Activated naive CD4-positive, alpha-beta T cell treated with anti-CD3 and anti-CD28 coated beads, Interleukin-2, amount 10 ng/mL, durations not matched to agents 7 days and 5 days (primary cell): Measurements from ENCODE around the gene FRMD4B.

Source experiments
- CTCF ChIA-PET: fragments of 350-600 bp; sonication (Branson Sonifier 250); formaldehyde crosslinking; loops from one replicate; lab custom pipeline; 2021; ENCODE audit warnings: antibody characterized with exemption; lab: Charles Lee
- DNase-seq: peaks from one replicate; pipeline ENCODE4 v3.0.0-alpha.2; 2020
- H3K27ac Mint-ChIP-seq: one replicate; pipeline ENCODE4 v1.8.0; 2021; ENCODE audit warnings: mild to moderate bottlenecking, moderate library complexity, mixed read lengths
- H3K27me3 Mint-ChIP-seq: one replicate; pipeline ENCODE4 v1.8.0; 2021; ENCODE audit warnings: mild to moderate bottlenecking, mixed read lengths
- H3K36me3 Mint-ChIP-seq: one replicate; pipeline ENCODE4 v1.8.0; 2021; ENCODE audit warnings: mixed read lengths
- H3K4me1 Mint-ChIP-seq: one replicate; pipeline ENCODE4 v1.8.0; 2021; ENCODE audit warnings: mixed read lengths
- H3K4me3 Mint-ChIP-seq: one replicate; pipeline ENCODE4 v1.8.0; 2021; ENCODE audit warnings: mild to moderate bottlenecking, moderate library complexity, mixed read lengths
- H3K9me3 Mint-ChIP-seq: one replicate; pipeline ENCODE4 v1.8.0; 2021; ENCODE audit warnings: mixed read lengths

FRMD4B gene

DNA sequence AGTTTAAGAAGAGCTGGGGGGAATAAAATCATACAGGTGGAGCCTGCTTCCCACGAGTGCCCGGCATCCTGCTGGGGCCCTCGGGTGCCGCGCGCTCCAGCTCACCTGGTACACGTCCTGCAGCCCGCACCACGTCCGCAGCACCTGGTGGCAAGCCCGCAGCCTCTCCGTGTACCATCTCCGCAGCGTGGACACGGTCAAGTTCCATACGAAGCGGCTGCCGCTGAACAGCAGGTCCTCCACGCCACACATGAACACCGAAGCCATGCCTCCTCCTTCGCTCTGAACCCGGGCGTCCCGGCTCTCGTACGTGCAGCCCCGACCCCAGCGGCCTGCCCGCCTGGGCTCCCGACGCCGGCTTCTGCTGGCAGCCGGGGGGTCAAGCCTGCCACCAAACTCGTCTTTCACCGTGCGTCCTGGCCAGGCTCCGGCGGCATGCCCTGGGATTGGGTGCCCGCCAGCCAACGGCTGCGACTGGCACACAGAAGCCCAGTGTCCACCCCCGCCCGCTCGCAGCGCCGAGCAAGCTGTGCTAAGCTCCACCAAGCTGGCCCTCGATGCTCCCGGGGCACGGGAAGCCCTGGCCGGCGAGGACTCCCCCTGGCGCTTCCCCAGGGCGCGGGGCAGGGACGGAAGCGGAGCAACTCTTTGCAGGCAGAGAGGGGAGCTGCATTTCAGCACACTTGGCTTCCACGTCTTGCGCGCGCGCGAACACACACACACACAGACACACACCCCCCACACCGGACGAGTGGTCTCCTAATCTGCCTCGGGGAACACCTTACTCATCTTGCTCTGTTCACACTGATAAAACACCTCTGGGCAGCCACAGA lies at the start of gene FRMD4B:
Gene FRMD4B (minus strand): TSS at position 366 of the 833 bp plus-strand sequence. CDS start 99 bp downstream, at position 267.
- Mint-ChIP-seq H3K4me1 (peaks cover 15% of the 10 kb centered on the region), H3K4me3 (peak within 1 kb of the TSS; percentile 21), H3K36me3 (no peaks in the 10 kb centered on the region), H3K27ac (no peak within 1 kb of the TSS), H3K27me3 (peaks cover 82% of the 10 kb centered on the region), H3K9me3 (no peaks in the 10 kb centered on the region)
- CTCF ChIA-PET, result interaction anchor here (0.7 to 3.1 kb wide), 11 partner anchors 8 to 265 kb away, joined by 3 to 19 read pairs (median 5); no protein-coding TSS in a partner anchor
- peak; percentile 49 for DNase-seq

DNA sequence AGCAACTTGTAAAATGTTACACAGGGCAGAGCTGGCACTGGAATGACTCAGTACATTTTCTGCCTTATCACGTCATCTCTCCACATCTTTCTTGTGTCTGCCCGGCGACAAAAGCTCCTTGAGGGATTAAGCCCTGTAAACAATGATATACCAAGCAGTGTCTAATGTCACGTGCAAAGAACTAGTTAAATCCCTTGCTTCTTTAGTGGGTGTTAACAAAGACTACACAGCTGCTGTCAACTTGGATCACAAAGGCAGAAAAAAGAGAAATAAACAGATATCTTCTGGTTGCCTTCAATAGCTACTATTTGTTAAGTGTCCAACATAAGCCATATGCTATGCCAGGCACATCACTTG lies 48.1 kb upstream of the FRMD4B start:
- peaks cover 4% of the 10 kb centered on the region for H3K27me3 Mint-ChIP-seq
- no peak overlapping the region for H3K27ac Mint-ChIP-seq
- DNase-seq, result no peak
- no peaks in the 10 kb centered on the region for H3K36me3 Mint-ChIP-seq
- H3K4me3 Mint-ChIP-seq, result no peak overlapping the region
- no peaks in the 10 kb centered on the region for H3K4me1 Mint-ChIP-seq
- no peaks in the 10 kb centered on the region for H3K9me3 Mint-ChIP-seq
- CTCF ChIA-PET, result interaction anchor here (0.9 to 1.5 kb wide), 4 partner anchors 21 to 273 kb away, joined by 3 to 5 read pairs (median 4); no protein-coding TSS in a partner anchor

DNA sequence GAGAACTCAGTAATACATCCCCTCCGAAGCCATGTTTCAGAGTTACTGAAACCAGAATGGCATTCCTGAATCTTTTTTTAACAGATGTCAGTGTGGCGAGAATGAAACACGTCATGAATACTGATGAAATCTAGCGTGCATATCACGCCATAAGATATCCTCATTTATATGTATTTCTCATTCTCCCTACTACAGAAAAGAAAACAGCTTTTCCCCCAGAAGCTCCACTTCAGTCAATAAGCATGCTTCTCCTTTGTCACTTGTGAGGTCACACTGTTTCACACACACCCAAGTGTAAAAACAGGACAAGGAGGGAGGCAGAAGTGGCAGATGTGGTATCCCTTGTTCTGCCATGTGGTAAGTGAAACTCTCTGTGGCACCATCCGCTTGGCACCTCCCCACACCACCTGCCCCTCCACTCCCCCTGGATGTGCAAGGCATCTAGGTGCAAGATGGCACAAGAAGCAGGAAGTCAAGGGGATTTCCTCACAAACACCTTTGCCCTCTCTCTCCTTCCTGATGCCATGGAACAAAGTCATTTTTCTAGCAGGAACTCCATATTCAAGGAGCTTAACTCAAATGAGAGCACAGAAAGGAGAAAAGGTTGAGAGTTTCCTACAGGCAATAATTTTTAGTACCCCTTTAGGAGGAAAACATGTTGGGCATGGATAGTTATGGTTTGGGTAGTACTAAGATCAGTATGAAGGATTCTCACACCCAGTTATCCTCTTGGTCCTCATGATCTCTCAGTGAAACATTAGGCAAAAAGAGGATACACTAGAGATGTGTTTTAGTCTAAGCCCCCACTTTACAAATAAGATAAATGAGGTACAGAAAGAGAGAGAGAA lies 47.5 kb upstream of the FRMD4B start:
- H3K27me3 Mint-ChIP-seq, result peaks cover 4% of the 10 kb centered on the region
- DNase-seq, result no peak
- no peaks in the 10 kb centered on the region for H3K4me1 Mint-ChIP-seq
- no peak overlapping the region for H3K27ac Mint-ChIP-seq
- no peak overlapping the region for H3K4me3 Mint-ChIP-seq
- H3K9me3 Mint-ChIP-seq, result no peaks in the 10 kb centered on the region
- no peaks in the 10 kb centered on the region for H3K36me3 Mint-ChIP-seq
- CTCF ChIA-PET, result interaction anchor here (0.9 to 1.5 kb wide), 4 partner anchors 21 to 272 kb away, joined by 3 to 5 read pairs (median 4); no protein-coding TSS in a partner anchor

DNA sequence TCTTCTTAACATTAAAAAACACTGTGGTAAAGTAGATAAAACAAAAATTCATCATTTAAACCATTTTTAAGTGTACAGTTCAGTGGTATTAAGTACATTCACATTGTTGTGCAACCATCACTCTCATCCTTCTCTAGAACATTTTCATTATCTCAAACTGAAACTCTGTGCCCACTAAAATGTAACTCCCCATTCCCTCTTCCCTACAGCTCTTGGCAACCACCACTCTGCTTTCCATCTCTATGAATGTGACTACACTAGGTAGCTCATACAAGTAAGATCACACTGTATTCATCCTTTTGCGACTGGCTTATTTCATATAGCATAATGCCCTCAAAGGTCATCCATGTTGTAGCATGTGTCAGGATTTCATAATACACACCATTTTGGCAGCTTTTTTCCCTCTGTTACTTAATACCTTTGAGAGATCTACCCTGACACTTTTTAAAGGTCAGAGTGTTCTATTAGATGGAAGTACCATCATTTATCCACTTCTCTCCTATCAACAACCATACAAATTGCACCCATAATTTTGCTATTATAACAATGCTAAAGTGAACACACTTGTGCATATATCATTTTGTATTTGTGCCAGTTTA lies 42.9 kb upstream of the FRMD4B start:
- CTCF ChIA-PET, result interaction anchor here (0.6 to 7.8 kb wide), 4 partner anchors 17 to 303 kb away, joined by 3 to 58 read pairs (median 29); no protein-coding TSS in a partner anchor
- no peaks in the 10 kb centered on the region for H3K9me3 Mint-ChIP-seq
- DNase-seq, result no peak
- peaks cover 8% of the 10 kb centered on the region for H3K27me3 Mint-ChIP-seq
- H3K27ac Mint-ChIP-seq, result no peak overlapping the region
- peaks cover 2% of the 10 kb centered on the region for H3K4me1 Mint-ChIP-seq
- H3K36me3 Mint-ChIP-seq, result no peaks in the 10 kb centered on the region
- no peak overlapping the region for H3K4me3 Mint-ChIP-seq

DNA sequence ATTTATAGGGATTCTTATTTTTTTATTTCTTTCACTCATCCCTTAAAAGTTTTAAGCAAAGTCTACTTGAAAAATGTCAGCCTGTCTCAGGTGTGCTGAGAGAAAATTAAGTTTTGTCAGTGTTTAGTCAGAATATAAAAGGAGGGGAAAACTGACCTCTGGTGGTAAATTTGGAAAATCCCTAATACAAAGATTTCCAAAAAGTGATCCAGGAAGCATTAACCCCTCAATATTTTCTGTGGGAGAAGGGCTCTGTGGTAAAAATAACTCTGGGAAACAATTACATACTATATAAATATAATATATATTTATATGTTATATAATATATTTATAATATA lies 41.0 kb upstream of the FRMD4B start:
- Mint-ChIP-seq H3K27ac (no peak overlapping the region), H3K4me1 (peaks cover 2% of the 10 kb centered on the region), H3K4me3 (no peak overlapping the region), H3K9me3 (no peaks in the 10 kb centered on the region), H3K36me3 (no peaks in the 10 kb centered on the region), H3K27me3 (peaks cover 4% of the 10 kb centered on the region)
- CTCF ChIA-PET, result interaction anchor here (0.7 to 7.8 kb wide), 5 partner anchors 17 to 305 kb away, joined by 3 to 58 read pairs (median 30); partner anchors contain the start of gene LMOD3
- no peak for DNase-seq

DNA sequence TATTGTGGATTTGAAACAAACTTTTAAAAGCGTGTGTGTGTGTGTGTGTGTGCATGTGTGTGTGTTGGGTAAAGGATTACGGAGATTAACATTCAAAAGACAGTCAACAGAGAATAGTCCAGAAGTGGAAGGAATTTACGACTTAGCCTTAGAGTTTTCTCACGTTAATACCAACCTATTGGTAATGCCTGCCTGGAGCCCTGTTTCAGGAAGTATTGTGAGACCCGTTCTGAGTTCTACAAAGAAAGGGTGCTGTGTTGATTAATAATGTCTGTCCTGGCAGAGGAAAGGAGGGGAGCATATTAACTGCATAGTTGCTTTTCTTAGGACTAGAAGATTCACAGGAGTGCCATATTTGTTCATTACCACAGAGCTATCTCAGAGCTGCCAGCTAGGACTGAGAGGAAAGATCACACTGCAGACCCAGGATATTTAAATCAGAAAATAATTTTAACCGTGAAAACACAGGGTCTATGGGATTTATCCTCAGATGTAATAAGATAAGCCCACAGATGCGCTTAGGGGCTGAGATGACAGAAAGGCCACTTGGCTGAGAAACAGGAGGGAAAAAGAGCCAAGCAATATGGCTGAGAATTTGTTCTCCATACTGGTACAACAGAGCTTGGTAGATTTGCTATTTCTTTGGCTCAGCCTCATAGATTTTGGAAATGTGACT lies 40.5 kb upstream of the FRMD4B start:
- no peak for DNase-seq
- CTCF ChIA-PET, result interaction anchor here (0.7 to 7.8 kb wide), 12 partner anchors 9 to 305 kb away, joined by 3 to 58 read pairs (median 6); partner anchors contain the start of gene LMOD3
- peaks cover 4% of the 10 kb centered on the region for H3K27me3 Mint-ChIP-seq
- H3K36me3 Mint-ChIP-seq, result no peaks in the 10 kb centered on the region
- no peaks in the 10 kb centered on the region for H3K9me3 Mint-ChIP-seq
- H3K4me1 Mint-ChIP-seq, result peaks cover 2% of the 10 kb centered on the region
- H3K27ac Mint-ChIP-seq, result no peak overlapping the region
- H3K4me3 Mint-ChIP-seq, result no peak overlapping the region

DNA sequence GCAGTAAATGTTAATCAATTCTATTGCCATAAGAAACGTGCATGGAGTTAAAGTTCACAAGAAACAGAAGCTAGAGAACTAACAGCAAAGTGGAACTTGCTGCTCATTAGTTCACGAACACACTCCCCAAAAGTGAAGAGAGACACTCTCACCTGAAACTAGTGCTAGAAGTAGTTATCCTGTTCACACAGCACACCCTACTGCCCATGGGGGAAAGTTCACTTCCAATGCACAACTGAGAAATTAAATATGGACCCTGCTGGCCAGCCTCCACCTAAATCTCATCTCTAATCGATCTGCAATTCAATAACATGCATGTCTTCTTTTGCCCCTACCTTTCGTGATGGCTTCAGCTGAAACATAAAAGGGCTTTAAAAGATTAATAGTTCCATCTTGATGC lies 39.4 kb upstream of the FRMD4B start:
- Mint-ChIP-seq H3K27me3 (peaks cover 4% of the 10 kb centered on the region), H3K9me3 (no peaks in the 10 kb centered on the region), H3K36me3 (no peaks in the 10 kb centered on the region), H3K27ac (no peak overlapping the region), H3K4me1 (peaks cover 2% of the 10 kb centered on the region), H3K4me3 (no peak overlapping the region)
- CTCF ChIA-PET, result interaction anchor here (0.8 to 7.8 kb wide), 15 partner anchors 10 to 304 kb away, joined by 3 to 58 read pairs (median 6); no protein-coding TSS in a partner anchor
- DNase-seq, result peak; percentile 41

DNA sequence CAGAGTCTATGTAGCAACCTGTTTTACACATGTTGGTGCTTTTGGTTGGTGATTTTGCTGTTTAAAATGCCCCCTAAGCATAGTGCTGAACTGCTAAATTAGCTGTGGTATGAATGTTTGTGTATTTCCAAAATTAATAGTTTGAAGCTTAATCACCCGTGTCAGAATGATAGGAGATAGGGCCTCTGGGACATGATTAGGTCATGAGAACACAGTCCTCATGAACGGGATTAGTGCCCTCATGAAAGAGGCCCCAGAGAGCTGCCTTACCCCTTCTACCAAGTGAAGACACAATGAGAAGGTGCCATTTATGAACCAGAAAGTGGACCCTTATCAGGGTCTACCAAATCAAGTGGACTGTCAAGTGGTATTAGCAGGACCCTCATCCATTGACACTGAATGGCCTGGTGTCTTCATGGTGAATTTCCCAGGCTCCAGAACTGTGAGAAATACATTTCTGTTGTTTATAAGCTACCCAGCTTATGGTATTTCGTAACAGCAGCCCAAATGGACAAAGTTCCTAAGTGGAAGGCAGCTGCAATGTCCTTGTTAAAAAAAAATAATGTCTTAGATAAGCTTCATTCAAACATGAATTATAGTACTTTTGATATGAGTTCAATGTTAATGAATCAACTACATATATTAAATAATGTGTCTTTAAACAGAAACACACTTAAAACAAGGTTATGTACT lies 37.7 kb upstream of the FRMD4B start:
- no peak overlapping the region for H3K4me3 Mint-ChIP-seq
- H3K27me3 Mint-ChIP-seq, result peaks cover 4% of the 10 kb centered on the region
- H3K9me3 Mint-ChIP-seq, result no peaks in the 10 kb centered on the region
- CTCF ChIA-PET, result interaction anchor here (0.6 to 7.8 kb wide), 8 partner anchors 14 to 305 kb away, joined by 3 to 58 read pairs (median 9); no protein-coding TSS in a partner anchor
- no peaks in the 10 kb centered on the region for H3K36me3 Mint-ChIP-seq
- H3K4me1 Mint-ChIP-seq, result peaks cover 2% of the 10 kb centered on the region
- H3K27ac Mint-ChIP-seq, result no peak overlapping the region
- no peak for DNase-seq

DNA sequence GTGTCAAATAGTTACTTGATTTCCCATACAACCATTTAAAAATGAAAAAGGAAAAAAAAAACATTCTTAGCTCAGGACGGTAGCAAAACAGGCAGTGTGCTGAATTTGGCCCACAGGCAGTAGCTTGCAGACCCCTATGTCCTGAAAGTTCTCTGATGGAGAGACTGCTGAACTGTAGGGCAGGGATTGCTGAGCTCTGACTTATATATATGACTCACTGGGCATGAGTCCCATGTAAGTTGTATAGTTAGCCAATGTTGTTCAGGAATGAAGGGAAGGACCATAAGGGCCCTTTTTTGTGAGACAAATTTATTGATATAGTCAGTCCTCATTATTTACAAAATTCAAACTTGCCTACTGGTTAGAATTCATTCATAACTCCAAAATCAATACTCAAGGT lies 36.9 kb upstream of the FRMD4B start:
- no peaks in the 10 kb centered on the region for H3K36me3 Mint-ChIP-seq
- no peak overlapping the region for H3K27ac Mint-ChIP-seq
- peaks cover 4% of the 10 kb centered on the region for H3K27me3 Mint-ChIP-seq
- DNase-seq, result no peak
- H3K4me3 Mint-ChIP-seq, result no peak overlapping the region
- CTCF ChIA-PET, result interaction anchor here (0.8 to 7.8 kb wide), 6 partner anchors 13 to 301 kb away, joined by 3 to 58 read pairs (median 20); no protein-coding TSS in a partner anchor
- peaks cover 2% of the 10 kb centered on the region for H3K4me1 Mint-ChIP-seq
- no peaks in the 10 kb centered on the region for H3K9me3 Mint-ChIP-seq

DNA sequence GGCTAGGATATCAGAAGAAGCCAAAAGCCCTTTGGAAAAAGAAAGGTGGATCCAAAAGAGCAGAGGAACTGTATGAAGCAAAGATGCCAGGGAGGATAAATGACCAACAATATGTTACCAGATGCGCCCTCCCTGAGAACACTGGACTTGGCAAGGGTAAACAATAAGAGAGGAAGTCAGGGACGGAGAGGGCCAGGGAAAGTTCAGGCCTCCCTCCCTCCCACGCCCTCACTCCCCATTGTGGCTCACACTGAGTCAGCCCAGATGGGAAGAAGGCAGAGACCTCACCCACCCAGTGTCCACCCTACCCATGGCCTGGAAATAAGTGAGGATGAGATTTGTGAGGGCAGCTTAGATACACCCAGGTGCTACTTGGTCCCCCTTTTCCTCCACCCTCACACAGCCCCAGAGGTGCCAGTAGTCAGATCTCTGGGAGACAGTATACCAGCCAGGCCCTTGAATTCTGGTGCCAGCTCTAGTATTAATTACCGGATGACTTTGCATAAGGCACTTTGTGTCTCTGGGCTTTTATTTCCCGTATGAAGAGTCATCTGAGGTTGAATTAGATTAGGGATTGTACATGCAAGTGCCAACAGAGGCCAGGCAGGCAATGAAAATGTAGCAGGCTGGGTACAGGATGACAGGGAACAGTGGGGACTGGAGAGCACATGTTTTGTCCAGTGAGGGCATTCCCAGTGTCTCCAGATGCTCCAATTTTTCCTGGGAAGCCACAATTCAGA lies 35.1 kb upstream of the FRMD4B start:
- no peak overlapping the region for H3K27ac Mint-ChIP-seq
- H3K4me3 Mint-ChIP-seq, result no peak overlapping the region
- DNase-seq, result no peak
- H3K9me3 Mint-ChIP-seq, result no peaks in the 10 kb centered on the region
- no peaks in the 10 kb centered on the region for H3K36me3 Mint-ChIP-seq
- CTCF ChIA-PET, result interaction anchor here (0.8 to 1.6 kb wide), 3 partner anchors 9 to 115 kb away, joined by 3 to 4 read pairs (median 3); no protein-coding TSS in a partner anchor
- H3K27me3 Mint-ChIP-seq, result peaks cover 4% of the 10 kb centered on the region
- peaks cover 2% of the 10 kb centered on the region for H3K4me1 Mint-ChIP-seq

DNA sequence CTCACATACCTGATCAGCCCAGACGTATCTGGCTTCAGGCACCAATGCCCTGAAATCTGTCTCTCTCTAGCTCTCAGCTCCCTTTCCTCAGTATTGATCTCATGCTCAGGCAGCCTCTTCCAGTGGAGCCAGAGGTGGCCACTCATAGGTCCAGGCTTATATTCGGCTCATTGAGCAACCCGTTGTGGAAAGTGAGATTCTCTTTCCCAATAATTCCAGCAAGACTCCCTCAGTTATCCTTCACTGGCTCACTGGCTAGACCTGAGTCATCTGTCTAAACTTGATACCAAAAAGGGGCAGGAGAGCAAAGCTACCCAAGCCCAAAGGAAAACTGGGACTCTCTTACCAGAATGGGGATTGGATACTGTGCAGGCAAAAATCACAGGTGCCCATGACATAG lies 33.4 kb upstream of the FRMD4B start:
- Mint-ChIP-seq H3K27ac (no peak overlapping the region), H3K4me3 (no peak overlapping the region), H3K36me3 (no peaks in the 10 kb centered on the region), H3K27me3 (no peaks in the 10 kb centered on the region), H3K9me3 (no peaks in the 10 kb centered on the region), H3K4me1 (no peaks in the 10 kb centered on the region)
- CTCF ChIA-PET, result no interaction called here
- DNase-seq, result no peak

DNA sequence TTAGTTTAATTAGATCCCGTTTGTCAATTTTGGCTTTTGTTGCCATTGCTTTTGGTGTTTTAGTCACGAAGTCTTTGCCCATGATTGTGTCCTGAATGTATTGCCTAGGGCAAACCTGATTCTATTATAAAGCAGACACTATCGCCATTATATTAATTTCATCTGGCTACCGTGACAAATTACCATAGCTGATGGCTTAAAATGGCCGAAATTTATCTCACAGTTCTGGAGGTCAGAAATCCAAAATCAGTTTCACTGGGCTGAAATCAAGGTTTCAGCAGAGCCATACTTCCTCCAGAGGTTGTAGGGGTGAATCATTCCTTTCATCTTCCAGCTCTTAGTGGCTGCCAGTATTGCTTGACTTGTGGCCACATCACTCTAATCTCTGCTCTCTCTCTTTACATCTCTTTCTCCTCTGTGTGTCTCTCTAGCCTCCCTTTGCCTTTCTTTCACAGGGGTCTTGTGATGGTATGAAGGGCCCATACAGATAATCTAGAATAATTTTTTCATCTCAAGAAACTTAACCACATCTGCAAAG lies 31.7 kb upstream of the FRMD4B start:
- Mint-ChIP-seq H3K27ac (no peak overlapping the region), H3K27me3 (no peaks in the 10 kb centered on the region), H3K4me1 (no peaks in the 10 kb centered on the region), H3K9me3 (no peaks in the 10 kb centered on the region), H3K4me3 (no peak overlapping the region), H3K36me3 (no peaks in the 10 kb centered on the region)
- no peak for DNase-seq
- CTCF ChIA-PET, result interaction anchor here (1.7 kb wide), 1 partner anchor 11 kb away, joined by 4 read pairs; no protein-coding TSS in a partner anchor
